ENCODE data around the gene ITGA4. TPM values are rescaled to one million over a fixed set of nuclear protein-coding genes. Genes with fewer than 3 reads are reported as not detected.

ITGA4 gene
- total RNA-seq, 1 donor from 2014 or later = 104 TPM

GRCh38 chr2:181465676-181466375 is 8.6 kb downstream of the ITGA4 start:
- ChIA-PET POLR2A (interaction anchor here (0.6 to 1.7 kb wide), 6 partner anchors 9 to 290 kb away, joined by 3 to 30 read pairs (median 4); partner anchors contain the start of gene ITGA4), CTCF (interaction anchor here (0.6 to 4.2 kb wide), 29 partner anchors 7 to 1342 kb away, joined by 3 to 79 read pairs (median 4); partner anchors contain the start of gene ITGA4)
- TF ChIP-seq CTCF (IDR thresholded peaks at IDR 0.05) = no peak
- Mint-ChIP-seq H3K27ac (peak overlapping the region; percentile 87), H3K4me3 (peak overlapping the region; percentile 6), H3K4me1 (peaks cover 85% of the 10 kb centered on the region), H3K27me3 (no peaks in the 10 kb centered on the region), H3K9me3 (no peaks in the 10 kb centered on the region), H3K36me3 (ENCODE audit: low read depth) (peaks cover 52% of the 10 kb centered on the region)
- intact Hi-C loops (cut with micrococcal nuclease) = loop anchor here (1.0 kb wide), 6 partner anchors 9 to 1342 kb away; partner anchors contain the start of gene ITGA4
- no peak for DNase-seq
- ATAC-seq (ENCODE audit: low read depth) = peak; percentile 37

- Mint-ChIP-seq H3K4me3 (no peak overlapping the region), H3K27me3 (no peaks in the 10 kb centered on the region), H3K4me1 (peaks cover 88% of the 10 kb centered on the region), H3K36me3 (ENCODE audit: low read depth) (peaks cover 59% of the 10 kb centered on the region), H3K9me3 (no peaks in the 10 kb centered on the region), H3K27ac (peak overlapping the region; percentile 26)
- peak; percentile 82 for TF ChIP-seq CTCF (IDR thresholded peaks at IDR 0.05)
- ChIA-PET POLR2A (interaction anchor here (0.8 to 2.1 kb wide), 6 partner anchors 10 to 163 kb away, joined by 3 to 30 read pairs (median 6); partner anchors contain the start of gene ITGA4), CTCF (interaction anchor here (0.6 to 4.2 kb wide), 33 partner anchors 8 to 1343 kb away, joined by 3 to 79 read pairs (median 3); partner anchors contain the start of gene ITGA4)
- peak; percentile 45 for ATAC-seq (ENCODE audit: low read depth)
- peak; percentile 53 for DNase-seq
- intact Hi-C loops (cut with micrococcal nuclease) = loop anchor here (1.0 kb wide), 6 partner anchors 10 to 1343 kb away; partner anchors contain the start of gene ITGA4
Measured at GRCh38 chr2:181466661-181467576, 9.7 kb downstream of the ITGA4 start.

- no peak overlapping the region for H3K4me3 Mint-ChIP-seq
- no peaks in the 10 kb centered on the region for H3K27me3 Mint-ChIP-seq
- intact Hi-C loops (cut with micrococcal nuclease) = no loop called here
- ChIA-PET CTCF (interaction anchor here (0.6 to 4.2 kb wide), 9 partner anchors 10 to 363 kb away, joined by 3 to 79 read pairs (median 11); partner anchors contain the start of gene ITGA4), POLR2A (interaction anchor here (0.8 to 2.1 kb wide), 2 partner anchors 9 to 11 kb away, joined by 3 to 8 read pairs; partner anchors contain the start of gene ITGA4)
- no peak for TF ChIP-seq CTCF (IDR thresholded peaks at IDR 0.05)
- DNase-seq (no peak), ATAC-seq (ENCODE audit: low read depth) (no peak)
- peaks cover 87% of the 10 kb centered on the region for H3K4me1 Mint-ChIP-seq
- peak overlapping the region; percentile 57 for H3K27ac Mint-ChIP-seq
- no peaks in the 10 kb centered on the region for H3K9me3 Mint-ChIP-seq
- peaks cover 62% of the 10 kb centered on the region for H3K36me3 Mint-ChIP-seq (ENCODE audit: low read depth)
Measured at GRCh38 chr2:181467966-181468707, 11.0 kb downstream of the ITGA4 start.

- ChIA-PET CTCF (interaction anchor here (0.6 to 4.2 kb wide), 4 partner anchors 10 to 364 kb away, joined by 3 to 79 read pairs (median 55); partner anchors contain the start of gene ITGA4), POLR2A (interaction anchor here (0.8 to 2.1 kb wide), 2 partner anchors 12 to 163 kb away, joined by 3 to 8 read pairs; partner anchors contain the start of gene ITGA4)
- TF ChIP-seq CTCF (IDR thresholded peaks at IDR 0.05) = no peak
- peak overlapping the region; percentile 57 for H3K27ac Mint-ChIP-seq
- H3K36me3 Mint-ChIP-seq (ENCODE audit: low read depth) = peaks cover 62% of the 10 kb centered on the region
- ATAC-seq (ENCODE audit: low read depth) (no peak), DNase-seq (no peak)
- peaks cover 87% of the 10 kb centered on the region for H3K4me1 Mint-ChIP-seq
- no peaks in the 10 kb centered on the region for H3K9me3 Mint-ChIP-seq
- intact Hi-C loops (cut with micrococcal nuclease) = no loop called here
- no peaks in the 10 kb centered on the region for H3K27me3 Mint-ChIP-seq
- H3K4me3 Mint-ChIP-seq = no peak overlapping the region
Measured at GRCh38 chr2:181468811-181469210, 11.6 kb downstream of the ITGA4 start.

Data from activated B cell treated with CpG ODN at 0.5 μM for 24 hours (primary cell).